ENCODE results near the gene NPBWR2. TPM values are rescaled to one million over a fixed set of nuclear protein-coding genes. Genes with fewer than 3 reads are reported as not detected.

Gene NPBWR2
- total RNA-seq, 2 experiments from 2014 or later = not detected

DNA sequence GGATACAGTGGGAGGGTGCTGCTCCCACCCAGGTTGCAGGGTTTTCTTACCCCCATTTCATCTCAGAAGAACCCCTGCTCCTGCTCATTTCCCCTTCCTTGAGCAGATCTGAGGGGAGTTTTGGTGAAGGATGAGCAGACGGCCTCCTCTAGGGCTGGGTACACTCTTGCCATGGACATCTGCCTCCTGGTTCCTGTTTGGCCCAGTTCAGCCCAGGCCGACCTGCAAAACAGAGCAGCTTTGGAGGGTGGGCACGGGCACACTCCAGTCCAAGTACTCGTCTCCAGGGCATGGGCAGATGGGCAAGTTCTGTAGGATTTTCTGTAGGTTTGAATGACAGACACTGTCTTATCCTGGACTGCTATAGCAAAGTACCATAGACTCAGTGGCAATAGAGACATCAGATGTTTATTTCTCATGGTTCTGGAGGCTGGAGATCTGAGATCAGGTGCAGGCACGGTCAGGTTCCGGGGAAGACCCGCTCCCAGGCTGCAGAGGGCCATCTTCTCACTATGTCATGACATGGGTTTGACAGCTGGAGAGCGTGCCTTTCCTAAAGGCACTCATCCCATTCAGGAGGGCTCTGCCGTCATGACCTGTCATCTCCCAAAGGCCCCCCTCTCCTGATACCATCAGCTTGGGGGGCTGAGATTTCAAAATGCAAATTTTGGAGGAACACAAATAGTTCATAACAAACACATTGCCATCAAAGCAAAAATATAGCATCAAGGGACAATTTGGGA lies 6.2 kb downstream of the NPBWR2 start:
- H3K4me1 Mint-ChIP-seq = peaks cover 20% of the 10 kb centered on the region
- POLR2A ChIA-PET = no interaction called here
- H3K9me3 Mint-ChIP-seq = peaks cover 5% of the 10 kb centered on the region
- no peaks in the 10 kb centered on the region for H3K36me3 Mint-ChIP-seq (ENCODE audit: low read depth)
- H3K4me3 Mint-ChIP-seq = no peak overlapping the region
- peaks cover 23% of the 10 kb centered on the region for H3K27me3 Mint-ChIP-seq
- CTCF ChIA-PET = interaction anchor here (0.8 to 2.2 kb wide), 3 partner anchors 11 to 19 kb away, joined by 3 to 10 read pairs (median 4); no protein-coding TSS in a partner anchor
- DNase-seq = no peak
- H3K27ac Mint-ChIP-seq = no peak overlapping the region

DNA sequence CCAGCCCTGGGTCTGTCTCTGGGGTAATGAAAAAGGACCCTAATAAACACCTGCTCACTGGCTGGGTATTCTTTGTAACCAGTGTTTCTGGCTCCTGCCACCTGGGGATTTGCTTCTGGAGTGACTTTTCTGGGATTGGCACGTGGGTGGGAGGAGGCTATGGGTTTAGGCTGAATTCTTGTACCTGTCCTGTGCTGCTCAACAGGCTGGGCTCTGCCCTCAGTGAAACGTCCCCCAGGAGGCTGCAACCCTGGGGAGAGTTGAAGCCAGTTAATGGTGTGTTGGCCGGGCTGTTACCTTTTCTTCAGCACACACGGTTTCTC lies 6.8 kb downstream of the NPBWR2 start:
- Mint-ChIP-seq H3K27ac (no peak overlapping the region), H3K27me3 (peaks cover 23% of the 10 kb centered on the region), H3K4me3 (no peak overlapping the region), H3K4me1 (peaks cover 20% of the 10 kb centered on the region), H3K9me3 (peaks cover 5% of the 10 kb centered on the region), H3K36me3 (ENCODE audit: low read depth) (no peaks in the 10 kb centered on the region)
- ChIA-PET CTCF (interaction anchor here (1.3 kb wide), 1 partner anchor 14 kb away, joined by 3 read pairs; no protein-coding TSS in a partner anchor), POLR2A (no interaction called here)
- DNase-seq = no peak

DNA sequence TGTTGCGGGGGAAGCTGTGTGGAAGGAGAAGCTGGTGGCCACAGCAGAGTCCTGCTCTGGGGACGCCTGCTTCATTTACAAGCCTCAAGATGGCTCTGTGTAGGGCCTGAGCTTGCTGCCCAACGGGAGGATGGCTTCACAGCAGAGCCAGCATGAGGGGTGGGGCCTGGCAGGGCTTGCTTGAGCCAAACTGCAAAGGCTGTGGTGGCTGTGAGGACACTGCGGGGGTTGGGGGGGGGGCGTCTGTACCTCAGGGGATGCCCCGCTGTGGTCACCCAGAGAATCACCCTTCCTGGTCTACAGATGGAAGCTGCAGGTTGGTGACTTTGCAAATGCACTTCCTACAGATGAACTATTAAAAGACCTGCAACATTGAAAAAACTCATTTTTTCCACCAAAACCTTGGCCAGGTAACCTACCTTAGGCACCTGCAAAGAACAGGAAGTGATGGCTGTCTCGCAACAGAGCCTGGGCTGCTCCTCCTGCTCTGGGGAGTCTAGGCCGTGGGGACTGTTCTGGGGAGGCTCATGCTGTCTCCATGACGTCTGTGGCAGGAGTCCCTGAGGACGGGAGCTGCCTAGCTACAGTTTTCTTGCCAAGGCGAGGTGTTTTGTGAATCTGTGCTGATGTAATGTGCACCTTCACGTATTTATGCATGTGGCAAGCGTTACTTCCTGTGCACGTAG lies 7.3 kb downstream of the NPBWR2 start:
- Mint-ChIP-seq H3K4me3 (no peak overlapping the region), H3K4me1 (peaks cover 20% of the 10 kb centered on the region), H3K36me3 (ENCODE audit: low read depth) (no peaks in the 10 kb centered on the region), H3K9me3 (peaks cover 5% of the 10 kb centered on the region), H3K27me3 (peaks cover 23% of the 10 kb centered on the region), H3K27ac (no peak overlapping the region)
- no peak for DNase-seq
- ChIA-PET CTCF (interaction anchor here (1.3 kb wide), 1 partner anchor 14 kb away, joined by 3 read pairs; no protein-coding TSS in a partner anchor), POLR2A (no interaction called here)

GRCh38 chr20:64099086-64099786 lies 8.1 kb downstream of the NPBWR2 start:
- ChIA-PET POLR2A (no interaction called here), CTCF (interaction anchor here (1.3 kb wide), 1 partner anchor 13 kb away, joined by 3 read pairs; no protein-coding TSS in a partner anchor)
- H3K9me3 Mint-ChIP-seq = peaks cover 5% of the 10 kb centered on the region
- H3K27ac Mint-ChIP-seq = no peak overlapping the region
- peaks cover 20% of the 10 kb centered on the region for H3K4me1 Mint-ChIP-seq
- H3K27me3 Mint-ChIP-seq = peaks cover 23% of the 10 kb centered on the region
- no peaks in the 10 kb centered on the region for H3K36me3 Mint-ChIP-seq (ENCODE audit: low read depth)
- no peak overlapping the region for H3K4me3 Mint-ChIP-seq
- DNase-seq = no peak

DNA sequence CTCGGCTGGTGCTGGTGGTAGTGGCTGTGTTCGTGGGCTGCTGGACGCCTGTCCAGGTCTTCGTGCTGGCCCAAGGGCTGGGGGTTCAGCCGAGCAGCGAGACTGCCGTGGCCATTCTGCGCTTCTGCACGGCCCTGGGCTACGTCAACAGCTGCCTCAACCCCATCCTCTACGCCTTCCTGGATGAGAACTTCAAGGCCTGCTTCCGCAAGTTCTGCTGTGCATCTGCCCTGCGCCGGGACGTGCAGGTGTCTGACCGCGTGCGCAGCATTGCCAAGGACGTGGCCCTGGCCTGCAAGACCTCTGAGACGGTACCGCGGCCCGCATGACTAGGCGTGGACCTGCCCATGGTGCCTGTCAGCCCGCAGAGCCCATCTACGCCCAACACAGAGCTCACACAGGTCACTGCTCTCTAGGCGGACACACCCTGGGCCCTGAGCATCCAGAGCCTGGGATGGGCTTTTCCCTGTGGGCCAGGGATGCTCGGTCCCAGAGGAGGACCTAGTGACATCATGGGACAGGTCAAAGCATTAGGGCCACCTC lies 8.8 kb downstream of the NPBWR2 start:
- H3K9me3 Mint-ChIP-seq = peaks cover 5% of the 10 kb centered on the region
- H3K4me1 Mint-ChIP-seq = peaks cover 20% of the 10 kb centered on the region
- no peak overlapping the region for H3K4me3 Mint-ChIP-seq
- H3K27ac Mint-ChIP-seq = no peak overlapping the region
- H3K27me3 Mint-ChIP-seq = peaks cover 19% of the 10 kb centered on the region
- no peaks in the 10 kb centered on the region for H3K36me3 Mint-ChIP-seq (ENCODE audit: low read depth)
- ChIA-PET CTCF (no interaction called here), POLR2A (no interaction called here)
- no peak for DNase-seq

GRCh38 chr20:64096535-64096934 lies 10.8 kb downstream of the NPBWR2 start:
- Mint-ChIP-seq H3K9me3 (peaks cover 5% of the 10 kb centered on the region), H3K36me3 (ENCODE audit: low read depth) (no peaks in the 10 kb centered on the region), H3K27me3 (peaks cover 8% of the 10 kb centered on the region), H3K4me3 (no peak overlapping the region), H3K27ac (no peak overlapping the region), H3K4me1 (peaks cover 18% of the 10 kb centered on the region)
- CTCF ChIA-PET = interaction anchor here (1.1 kb wide), 1 partner anchor 13 kb away, joined by 4 read pairs; no protein-coding TSS in a partner anchor
- DNase-seq = no peak
- POLR2A ChIA-PET = no interaction called here

DNA sequence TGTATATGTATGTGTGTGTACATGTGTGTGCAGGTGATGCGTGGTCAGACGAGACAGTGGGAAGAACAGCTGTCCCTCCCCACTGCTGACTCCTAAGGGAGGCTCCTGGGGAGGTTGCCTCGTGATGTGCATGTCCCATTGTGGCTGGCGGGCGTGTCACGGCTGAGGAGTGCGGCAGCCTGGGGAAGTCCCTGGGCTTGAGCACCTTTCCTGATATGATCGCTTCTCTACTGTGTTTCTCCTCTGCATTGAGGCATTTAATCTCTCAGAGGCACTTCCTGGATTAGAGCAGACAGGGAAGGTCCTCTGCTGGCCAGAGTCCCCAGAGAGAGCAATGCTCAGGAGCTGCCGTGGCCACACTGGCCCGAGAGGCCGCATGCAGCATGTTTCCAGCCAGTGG lies 11.4 kb downstream of the NPBWR2 start:
- CTCF ChIA-PET = interaction anchor here (1.1 kb wide), 1 partner anchor 13 kb away, joined by 4 read pairs; no protein-coding TSS in a partner anchor
- Mint-ChIP-seq H3K9me3 (peaks cover 5% of the 10 kb centered on the region), H3K27me3 (peaks cover 2% of the 10 kb centered on the region), H3K27ac (no peak overlapping the region), H3K4me3 (no peak overlapping the region), H3K36me3 (ENCODE audit: low read depth) (no peaks in the 10 kb centered on the region), H3K4me1 (peaks cover 12% of the 10 kb centered on the region)
- no peak for DNase-seq
- POLR2A ChIA-PET = no interaction called here

DNA sequence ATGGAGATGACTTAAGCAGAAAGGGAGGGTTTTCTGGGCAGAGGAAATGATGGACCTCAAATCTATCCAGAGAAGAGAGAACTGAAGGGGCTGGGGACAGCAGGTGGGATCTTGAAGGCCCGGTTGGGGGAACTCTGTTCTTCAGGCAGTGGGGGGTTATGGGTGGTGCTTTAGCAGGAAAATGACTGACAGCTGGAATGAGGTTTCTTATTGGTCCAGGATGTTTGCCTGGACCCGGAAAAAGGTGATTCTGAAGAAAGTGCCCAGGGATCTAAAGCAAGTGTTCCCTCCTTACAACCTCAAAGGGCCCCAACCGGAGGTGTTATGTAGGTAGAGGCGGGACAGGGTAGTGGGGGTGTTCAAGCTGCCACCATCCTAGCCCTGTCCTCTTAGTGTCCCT lies 11.9 kb downstream of the NPBWR2 start:
- H3K27me3 Mint-ChIP-seq = no peaks in the 10 kb centered on the region
- no peak overlapping the region for H3K4me3 Mint-ChIP-seq
- H3K4me1 Mint-ChIP-seq = peaks cover 7% of the 10 kb centered on the region
- no peaks in the 10 kb centered on the region for H3K36me3 Mint-ChIP-seq (ENCODE audit: low read depth)
- no peak for DNase-seq
- ChIA-PET CTCF (interaction anchor here (0.7 to 1.1 kb wide), 2 partner anchors 12 to 21 kb away, joined by 4 read pairs; no protein-coding TSS in a partner anchor), POLR2A (no interaction called here)
- H3K27ac Mint-ChIP-seq = no peak overlapping the region
- H3K9me3 Mint-ChIP-seq = peaks cover 5% of the 10 kb centered on the region

- Mint-ChIP-seq H3K4me3 (no peak overlapping the region), H3K27me3 (peaks cover 2% of the 10 kb centered on the region), H3K36me3 (ENCODE audit: low read depth) (no peaks in the 10 kb centered on the region), H3K9me3 (peaks cover 7% of the 10 kb centered on the region), H3K4me1 (no peaks in the 10 kb centered on the region), H3K27ac (no peak overlapping the region)
- ChIA-PET POLR2A (no interaction called here), CTCF (interaction anchor here (0.5 kb wide), 1 partner anchor 308 kb away, joined by 3 read pairs; no protein-coding TSS in a partner anchor)
- DNase-seq = no peak
These were observed 14.3 kb downstream of the NPBWR2 start for GRCh38 chr20:64093013-64093503.

DNA sequence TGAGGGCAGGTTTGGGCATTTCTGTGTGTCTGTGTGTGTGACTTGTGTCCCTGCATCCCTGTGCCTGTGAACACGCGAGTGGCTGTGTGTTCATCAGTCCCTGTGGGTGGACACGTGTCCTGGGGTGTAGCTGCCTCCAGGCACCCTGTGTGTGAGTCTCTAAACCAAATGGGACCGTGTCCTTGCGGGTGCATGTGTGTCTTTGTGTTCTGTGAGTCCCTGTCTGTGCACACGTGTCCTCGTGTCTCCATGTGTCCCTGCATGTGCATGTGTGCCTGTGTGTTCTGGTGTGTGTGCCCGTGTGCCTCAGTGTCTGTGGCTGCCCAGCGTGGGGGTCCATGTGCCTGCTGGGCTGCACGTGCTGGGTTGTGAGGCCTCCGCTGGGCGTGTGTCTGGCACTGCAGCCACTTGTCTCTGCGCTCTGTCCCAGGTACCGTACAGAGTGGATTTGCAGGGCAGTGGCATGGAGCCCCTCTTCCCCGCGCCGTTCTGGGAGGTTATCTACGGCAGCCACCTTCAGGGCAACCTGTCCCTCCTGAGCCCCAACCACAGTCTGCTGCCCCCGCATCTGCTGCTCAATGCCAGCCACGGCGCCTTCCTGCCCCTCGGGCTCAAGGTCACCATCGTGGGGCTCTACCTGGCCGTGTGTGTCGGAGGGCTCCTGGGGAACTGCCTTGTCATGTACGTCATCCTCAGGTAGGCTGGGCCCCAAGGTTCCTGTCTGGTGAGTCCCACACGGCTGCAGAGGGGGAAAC lies 14.9 kb downstream of the NPBWR2 start:
- peaks cover 2% of the 10 kb centered on the region for H3K27me3 Mint-ChIP-seq
- ChIA-PET POLR2A (no interaction called here), CTCF (no interaction called here)
- H3K27ac Mint-ChIP-seq = no peak overlapping the region
- no peaks in the 10 kb centered on the region for H3K4me1 Mint-ChIP-seq
- no peak for DNase-seq
- H3K9me3 Mint-ChIP-seq = peaks cover 13% of the 10 kb centered on the region
- H3K36me3 Mint-ChIP-seq (ENCODE audit: low read depth) = no peaks in the 10 kb centered on the region
- H3K4me3 Mint-ChIP-seq = no peak overlapping the region

DNA sequence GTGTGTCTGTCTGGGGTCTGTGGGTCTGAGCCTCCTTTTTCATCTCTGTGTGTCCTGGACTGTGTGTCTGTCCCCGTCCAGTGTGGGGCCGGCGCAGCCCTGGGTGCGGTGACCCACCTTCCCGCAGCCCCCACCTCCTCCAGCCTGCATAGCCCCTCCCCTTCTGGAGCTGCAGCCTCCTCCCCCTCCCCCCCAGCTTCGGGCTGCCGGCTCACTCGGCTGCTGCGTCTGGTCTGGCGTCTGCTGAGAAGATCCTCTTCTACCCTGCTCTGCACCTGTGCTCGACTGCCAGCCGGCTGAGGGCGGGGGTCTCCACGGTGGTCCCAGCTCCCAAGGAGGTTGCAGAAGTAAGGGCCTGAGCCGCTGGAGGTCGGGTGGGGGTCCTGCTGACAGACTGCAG lies 15.6 kb downstream of the NPBWR2 start:
- H3K4me3 Mint-ChIP-seq = no peak overlapping the region
- H3K4me1 Mint-ChIP-seq = no peaks in the 10 kb centered on the region
- no peak overlapping the region for H3K27ac Mint-ChIP-seq
- no peaks in the 10 kb centered on the region for H3K36me3 Mint-ChIP-seq (ENCODE audit: low read depth)
- H3K27me3 Mint-ChIP-seq = peaks cover 2% of the 10 kb centered on the region
- peaks cover 12% of the 10 kb centered on the region for H3K9me3 Mint-ChIP-seq
- no peak for DNase-seq
- POLR2A ChIA-PET = no interaction called here
- CTCF ChIA-PET = interaction anchor here (1.4 kb wide), 1 partner anchor 53 kb away, joined by 4 read pairs; no protein-coding TSS in a partner anchor

- ChIA-PET POLR2A (no interaction called here), CTCF (interaction anchor here (1.4 kb wide), 1 partner anchor 53 kb away, joined by 4 read pairs; no protein-coding TSS in a partner anchor)
- Mint-ChIP-seq H3K4me3 (no peak overlapping the region), H3K27me3 (peaks cover 3% of the 10 kb centered on the region), H3K27ac (no peak overlapping the region), H3K9me3 (peaks cover 9% of the 10 kb centered on the region), H3K36me3 (ENCODE audit: low read depth) (no peaks in the 10 kb centered on the region), H3K4me1 (no peaks in the 10 kb centered on the region)
- DNase-seq = no peak
These were observed 16.0 kb downstream of the NPBWR2 start for GRCh38 chr20:64091340-64091739.

Data from activated CD4-positive, alpha-beta T cell treated with anti-CD3 and anti-CD28 coated beads, Interleukin-2, amount 10 ng/mL, durations not matched to agents 7 days and 5 days (primary cell).